ENCODE data around the gene IGSF23.

Gene IGSF23

GRCh38 chr19:44643605-44644401 lies 30.4 kb downstream of the IGSF23 start, which contains the start of gene PVR:
Gene PVR, plus strand, starts transcription at chr19:44643910. Its CDS starts 187 bp downstream, at chr19:44644097.
- H3K27me3 ChIP-seq (ENCODE audit: low read depth): no peaks in the 10 kb centered on the region
- in situ Hi-C loops (cut with MboI; ENCODE audit: low sequenced_read_pairs): no loop called here
- no peaks in the 10 kb centered on the region for H3K9me3 ChIP-seq
- H3K4me3 ChIP-seq: peak within 1 kb of the TSS; percentile 77
- peaks cover 24% of the 10 kb centered on the region for H3K36me3 ChIP-seq (replicated peaks)
- H3K4me1 ChIP-seq: no peaks in the 10 kb centered on the region
- DNase-seq (ENCODE audit: low spot score in 2 of 2): peak; percentile 77 to 83

- peak; percentile 45 to 65 for DNase-seq (ENCODE audit: low spot score in 2 of 2)
- H3K36me3 ChIP-seq (replicated peaks): peaks cover 29% of the 10 kb centered on the region
- peak overlapping the region; percentile 77 for H3K4me3 ChIP-seq
- in situ Hi-C loops (cut with MboI; ENCODE audit: low sequenced_read_pairs): no loop called here
- H3K4me1 ChIP-seq: no peaks in the 10 kb centered on the region
- no peaks in the 10 kb centered on the region for H3K27me3 ChIP-seq (ENCODE audit: low read depth)
- H3K9me3 ChIP-seq: no peaks in the 10 kb centered on the region
Observed at GRCh38 chr19:44644402-44645016, 31.1 kb downstream of the IGSF23 start.

GRCh38 chr19:44645407-44646048 lies 32.2 kb downstream of the IGSF23 start:
- H3K27me3 ChIP-seq (ENCODE audit: low read depth): no peaks in the 10 kb centered on the region
- in situ Hi-C loops (cut with MboI; ENCODE audit: low sequenced_read_pairs): no loop called here

GRCh38 chr19:44646049-44646416 lies 32.7 kb downstream of the IGSF23 start:
- H3K9me3 ChIP-seq: no peaks in the 10 kb centered on the region
- H3K27me3 ChIP-seq (ENCODE audit: low read depth): no peaks in the 10 kb centered on the region
- no peak for DNase-seq (ENCODE audit: low spot score in 2 of 2)
- H3K4me1 ChIP-seq: no peaks in the 10 kb centered on the region
- H3K36me3 ChIP-seq (replicated peaks): peaks cover 43% of the 10 kb centered on the region
- in situ Hi-C loops (cut with MboI; ENCODE audit: low sequenced_read_pairs): no loop called here
- peak overlapping the region; percentile 15; the same call in 1 of the 2 replicates for H3K4me3 ChIP-seq

More at GRCh38 chr19:44645407-44646048, 32.2 kb downstream of the IGSF23 start:
- DNase-seq (ENCODE audit: low spot score in 2 of 2): peak in 1 of 2 experiments; percentile 45
- Histone ChIP-seq H3K9me3 (no peaks in the 10 kb centered on the region), H3K4me3 (peak overlapping the region; percentile 15), H3K4me1 (no peaks in the 10 kb centered on the region), H3K36me3 (replicated peaks) (peaks cover 38% of the 10 kb centered on the region)

- DNase-seq (ENCODE audit: low spot score in 2 of 2): no peak
- Histone ChIP-seq H3K36me3 (replicated peaks) (peaks cover 53% of the 10 kb centered on the region), H3K9me3 (no peaks in the 10 kb centered on the region), H3K4me3 (no peak overlapping the region), H3K27me3 (ENCODE audit: low read depth) (no peaks in the 10 kb centered on the region), H3K4me1 (no peaks in the 10 kb centered on the region)
- in situ Hi-C loops (cut with MboI; ENCODE audit: low sequenced_read_pairs): no loop called here
Observed at GRCh38 chr19:44647144-44647543, 33.8 kb downstream of the IGSF23 start.

- H3K9me3 ChIP-seq: no peaks in the 10 kb centered on the region
- peaks cover 65% of the 10 kb centered on the region for H3K36me3 ChIP-seq (replicated peaks)
- in situ Hi-C loops (cut with MboI; ENCODE audit: low sequenced_read_pairs): no loop called here
- DNase-seq (ENCODE audit: low spot score in 2 of 2): no peak
- no peak overlapping the region for H3K4me3 ChIP-seq
- no peaks in the 10 kb centered on the region for H3K27me3 ChIP-seq (ENCODE audit: low read depth)
- no peaks in the 10 kb centered on the region for H3K4me1 ChIP-seq
Observed at GRCh38 chr19:44648631-44649251, 35.4 kb downstream of the IGSF23 start.

- H3K27me3 ChIP-seq (ENCODE audit: low read depth): no peaks in the 10 kb centered on the region
- H3K36me3 ChIP-seq (replicated peaks): peaks cover 74% of the 10 kb centered on the region
- in situ Hi-C loops (cut with MboI; ENCODE audit: low sequenced_read_pairs): no loop called here
- no peaks in the 10 kb centered on the region for H3K9me3 ChIP-seq
- DNase-seq (ENCODE audit: low spot score in 2 of 2): no peak
- no peak overlapping the region for H3K4me3 ChIP-seq
- no peaks in the 10 kb centered on the region for H3K4me1 ChIP-seq
Observed at GRCh38 chr19:44649578-44650145, 36.3 kb downstream of the IGSF23 start.

- peaks cover 89% of the 10 kb centered on the region for H3K36me3 ChIP-seq (replicated peaks)
- DNase-seq (ENCODE audit: low spot score in 2 of 2): no peak
- H3K4me3 ChIP-seq: no peak overlapping the region
- no peaks in the 10 kb centered on the region for H3K9me3 ChIP-seq
- H3K27me3 ChIP-seq (ENCODE audit: low read depth): no peaks in the 10 kb centered on the region
- in situ Hi-C loops (cut with MboI; ENCODE audit: low sequenced_read_pairs): no loop called here
- H3K4me1 ChIP-seq: no peaks in the 10 kb centered on the region
Observed at GRCh38 chr19:44653343-44653742, 40.0 kb downstream of the IGSF23 start.

GRCh38 chr19:44653977-44654774 lies 40.8 kb downstream of the IGSF23 start:
- no peaks in the 10 kb centered on the region for H3K4me1 ChIP-seq
- no peak overlapping the region for H3K4me3 ChIP-seq
- no peaks in the 10 kb centered on the region for H3K27me3 ChIP-seq (ENCODE audit: low read depth)
- peaks cover 89% of the 10 kb centered on the region for H3K36me3 ChIP-seq (replicated peaks)
- no peaks in the 10 kb centered on the region for H3K9me3 ChIP-seq
- DNase-seq (ENCODE audit: low spot score in 2 of 2): peak in 1 of 2 experiments; percentile 52
- in situ Hi-C loops (cut with MboI; ENCODE audit: low sequenced_read_pairs): no loop called here

- H3K9me3 ChIP-seq: no peaks in the 10 kb centered on the region
- peak; percentile 62 to 89 for DNase-seq (ENCODE audit: low spot score in 2 of 2)
- in situ Hi-C loops (cut with MboI; ENCODE audit: low sequenced_read_pairs): loop anchor here (5.0 kb wide), 1 partner anchor 85 kb away; no protein-coding TSS in a partner anchor
- peaks cover 96% of the 10 kb centered on the region for H3K36me3 ChIP-seq (replicated peaks)
- no peak overlapping the region for H3K4me3 ChIP-seq
- H3K4me1 ChIP-seq: no peaks in the 10 kb centered on the region
- no peaks in the 10 kb centered on the region for H3K27me3 ChIP-seq (ENCODE audit: low read depth)
Observed at GRCh38 chr19:44657211-44657921, 44.0 kb downstream of the IGSF23 start.

GRCh38 chr19:44658069-44658733 lies 44.8 kb downstream of the IGSF23 start:
- Histone ChIP-seq H3K4me1 (no peaks in the 10 kb centered on the region), H3K27me3 (ENCODE audit: low read depth) (no peaks in the 10 kb centered on the region), H3K9me3 (no peaks in the 10 kb centered on the region), H3K36me3 (replicated peaks) (peaks cover 95% of the 10 kb centered on the region), H3K4me3 (no peak overlapping the region)
- in situ Hi-C loops (cut with MboI; ENCODE audit: low sequenced_read_pairs): loop anchor here (5.0 kb wide), 1 partner anchor 86 kb away; no protein-coding TSS in a partner anchor
- no peak for DNase-seq (ENCODE audit: low spot score in 2 of 2)

GRCh38 chr19:44660081-44660480 lies 46.7 kb downstream of the IGSF23 start:
- H3K36me3 ChIP-seq (replicated peaks): peaks cover 89% of the 10 kb centered on the region
- in situ Hi-C loops (cut with MboI; ENCODE audit: low sequenced_read_pairs): no loop called here
- DNase-seq (ENCODE audit: low spot score in 2 of 2): no peak

More at GRCh38 chr19:44660081-44660480, 46.7 kb downstream of the IGSF23 start:
- H3K4me3 ChIP-seq: no peak overlapping the region
- H3K4me1 ChIP-seq: no peaks in the 10 kb centered on the region
- no peaks in the 10 kb centered on the region for H3K9me3 ChIP-seq
- H3K27me3 ChIP-seq (ENCODE audit: low read depth): no peaks in the 10 kb centered on the region
